ENCODE measurements around the gene SCN8A.

Gene SCN8A

GRCh38 chr12:51834411-51834810, 243.4 kb downstream of the SCN8A start:
- no peak overlapping the region for H3K4me3 ChIP-seq (ENCODE audit: low read length)

GRCh38 chr12:51836041-51836826, 245.2 kb downstream of the SCN8A start:
- DNase-seq (ENCODE audit: low read depth): no peak
- no peak overlapping the region for H3K4me3 ChIP-seq (ENCODE audit: low read length)
- TF ChIP-seq CTCF (conservative IDR thresholded peaks at IDR 0.05; ENCODE audit: low read length): no peak

More at GRCh38 chr12:51834411-51834810, 243.4 kb downstream of the SCN8A start:
- TF ChIP-seq CTCF (conservative IDR thresholded peaks at IDR 0.05; ENCODE audit: low read length): no peak
- DNase-seq (ENCODE audit: low read depth): no peak

GRCh38 chr12:51836827-51837173, 245.8 kb downstream of the SCN8A start:
- DNase-seq (ENCODE audit: low read depth): no peak
- TF ChIP-seq CTCF (conservative IDR thresholded peaks at IDR 0.05; ENCODE audit: low read length): no peak
- H3K4me3 ChIP-seq (ENCODE audit: low read length): no peak overlapping the region

GRCh38 chr12:51837286-51837685, 246.3 kb downstream of the SCN8A start:
- DNase-seq (ENCODE audit: low read depth): no peak
- no peak overlapping the region for H3K4me3 ChIP-seq (ENCODE audit: low read length)
- TF ChIP-seq CTCF (conservative IDR thresholded peaks at IDR 0.05; ENCODE audit: low read length): no peak

GRCh38 chr12:51838036-51838435, 247.0 kb downstream of the SCN8A start:
- no peak overlapping the region for H3K4me3 ChIP-seq (ENCODE audit: low read length)
- TF ChIP-seq CTCF (conservative IDR thresholded peaks at IDR 0.05; ENCODE audit: low read length): no peak
- no peak for DNase-seq (ENCODE audit: low read depth)

- no peak for DNase-seq (ENCODE audit: low read depth)
- H3K4me3 ChIP-seq (ENCODE audit: low read length): no peak overlapping the region
- no peak for TF ChIP-seq CTCF (conservative IDR thresholded peaks at IDR 0.05; ENCODE audit: low read length)
Measured at GRCh38 chr12:51838762-51839161, 247.7 kb downstream of the SCN8A start.

- DNase-seq (ENCODE audit: low read depth): no peak
Measured at GRCh38 chr12:51839310-51839947, 248.4 kb downstream of the SCN8A start.

More at GRCh38 chr12:51839310-51839947, 248.4 kb downstream of the SCN8A start:
- H3K4me3 ChIP-seq (ENCODE audit: low read length): no peak overlapping the region
- TF ChIP-seq CTCF (conservative IDR thresholded peaks at IDR 0.05; ENCODE audit: low read length): no peak
